Activated T-cell treated with anti-CD3 and anti-CD28 coated beads for 1 hour (primary cell): ENCODE results near the gene PTPRU.

Experiments
- DNase-seq: peaks from one replicate; pipeline ENCODE4 v3.0.0-alpha.2; 2020; ENCODE audit warnings: low read depth

The PTPRU gene

DNA sequence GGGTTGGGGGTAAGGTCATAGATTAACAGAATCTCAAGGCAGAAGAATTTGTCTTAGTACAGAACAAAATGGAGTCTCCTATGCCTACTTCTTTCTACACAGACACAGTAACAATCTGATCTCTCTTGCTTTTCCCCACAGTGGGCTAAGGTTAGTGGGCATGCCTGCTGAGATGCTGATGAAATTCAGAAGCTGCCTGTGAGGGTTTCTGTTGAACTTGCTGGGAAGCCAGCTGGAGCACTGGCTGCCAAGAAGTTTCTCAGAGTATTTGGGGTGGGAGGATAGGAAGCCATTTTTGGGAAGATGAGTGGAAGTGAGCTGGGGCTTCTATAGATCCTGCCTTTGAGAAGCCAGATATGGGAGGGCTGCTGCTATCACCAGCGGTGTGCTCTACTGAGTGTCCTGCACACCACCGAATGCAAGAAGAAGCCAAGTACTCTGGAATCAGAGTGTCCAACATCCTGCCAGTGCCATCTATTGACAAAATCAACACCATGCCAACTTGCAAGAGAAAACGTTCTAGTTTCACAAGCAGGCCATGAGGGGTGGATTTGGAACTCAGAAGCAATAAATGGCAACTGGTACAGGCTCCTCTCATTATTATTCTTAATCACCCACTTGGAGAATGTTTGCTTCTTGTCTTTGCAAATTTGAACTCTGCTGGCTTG lies 102.7 kb downstream of the PTPRU start:
- DNase-seq = no peak

DNA sequence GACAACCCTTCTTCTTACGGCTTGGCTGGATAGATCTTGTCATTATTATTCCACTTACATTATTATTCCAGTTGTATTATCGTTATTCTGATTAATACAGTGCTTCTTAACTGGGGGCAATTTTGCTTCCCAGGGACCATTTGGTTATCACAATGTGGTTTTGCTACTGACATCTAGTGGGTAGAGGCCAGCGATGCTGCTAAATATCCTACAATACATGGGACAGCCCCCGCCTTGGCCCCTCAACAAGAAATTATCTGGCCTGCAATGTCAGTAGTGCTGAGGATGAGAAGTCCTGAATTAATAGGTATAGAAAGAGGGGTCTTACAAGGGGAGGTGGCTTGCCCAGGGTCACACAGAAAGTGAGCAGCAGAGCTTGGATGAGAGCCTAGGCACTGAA lies 105.6 kb downstream of the PTPRU start:
- no peak for DNase-seq

DNA sequence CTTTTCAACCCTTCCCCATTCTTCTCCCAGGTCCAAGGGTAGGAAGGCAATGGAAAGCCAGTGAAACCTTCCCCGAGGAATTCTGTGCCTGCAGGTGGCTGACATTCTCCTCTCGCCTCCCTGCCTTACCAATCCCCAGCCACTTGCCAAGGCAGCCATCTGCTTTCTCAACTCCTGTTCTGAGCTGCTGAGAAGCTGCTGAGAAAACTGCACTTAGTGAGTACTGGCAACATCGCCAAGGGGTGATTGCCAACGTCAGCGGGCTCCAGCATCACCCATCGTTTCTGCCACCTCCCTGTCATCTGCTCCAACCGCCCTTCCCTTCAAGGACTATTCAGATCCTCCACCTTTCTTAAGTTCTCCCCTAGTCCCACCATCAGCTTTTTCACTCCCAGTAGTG lies 106.0 kb downstream of the PTPRU start:
- no peak for DNase-seq

DNA sequence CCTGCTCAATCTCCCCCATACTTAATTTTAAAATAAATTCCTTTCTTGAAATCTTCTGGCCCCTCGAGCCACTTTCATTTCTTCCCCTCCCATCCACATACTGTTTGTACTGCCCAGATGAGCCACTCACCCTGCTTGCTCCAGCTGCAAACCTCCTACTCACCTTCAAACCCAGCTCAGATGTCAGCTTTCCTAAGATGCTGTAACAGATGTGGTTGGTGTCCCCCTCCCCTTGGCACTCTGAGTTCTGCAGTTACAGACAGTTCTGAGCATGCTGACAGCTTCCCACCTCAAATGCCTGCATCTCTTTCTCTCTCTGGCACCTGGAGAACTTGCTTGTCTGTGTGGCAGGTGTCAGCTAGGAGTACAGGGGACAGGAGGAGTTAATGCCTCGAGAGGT lies 106.7 kb downstream of the PTPRU start:
- no peak for DNase-seq

DNA sequence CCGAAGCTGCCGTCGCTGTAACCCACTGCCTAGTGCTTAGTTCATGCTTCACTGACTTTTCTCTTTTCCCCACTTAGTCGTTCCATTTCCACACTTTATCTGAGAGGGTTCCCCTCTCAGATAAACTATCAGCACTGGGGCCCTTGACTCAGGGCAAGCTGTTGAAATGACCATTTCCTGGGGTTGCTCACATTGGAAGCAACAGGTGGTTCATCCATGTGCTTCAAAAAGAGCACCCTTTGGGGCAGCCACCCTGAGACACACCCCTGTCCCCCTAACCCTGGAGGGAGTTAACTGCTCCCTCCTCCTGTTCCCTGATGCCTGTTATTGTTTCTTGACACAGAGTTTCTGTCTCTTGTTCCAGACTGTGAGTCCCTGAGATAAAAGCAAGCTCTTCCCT lies 107.2 kb downstream of the PTPRU start:
- DNase-seq = no peak

DNA sequence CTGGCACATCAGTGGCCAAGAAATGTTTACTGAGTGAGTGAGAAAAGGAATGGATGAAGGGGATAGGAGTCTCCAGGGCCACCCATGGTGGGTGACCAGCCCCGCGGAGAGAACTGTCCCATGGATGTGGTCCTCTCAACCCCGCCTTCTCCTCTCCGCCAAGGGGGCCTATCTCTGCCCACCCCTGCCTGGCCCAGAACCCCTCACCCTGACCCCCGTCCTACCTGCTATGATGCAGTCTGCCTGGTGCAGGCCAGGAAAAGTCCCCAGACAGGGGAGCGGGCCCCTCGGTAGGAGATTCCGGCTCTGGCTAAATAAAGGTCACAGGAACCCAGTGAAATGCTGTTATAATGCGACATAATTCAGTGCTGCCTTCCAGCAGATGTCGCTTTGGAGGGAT lies 107.6 kb downstream of the PTPRU start:
- DNase-seq = no peak

DNA sequence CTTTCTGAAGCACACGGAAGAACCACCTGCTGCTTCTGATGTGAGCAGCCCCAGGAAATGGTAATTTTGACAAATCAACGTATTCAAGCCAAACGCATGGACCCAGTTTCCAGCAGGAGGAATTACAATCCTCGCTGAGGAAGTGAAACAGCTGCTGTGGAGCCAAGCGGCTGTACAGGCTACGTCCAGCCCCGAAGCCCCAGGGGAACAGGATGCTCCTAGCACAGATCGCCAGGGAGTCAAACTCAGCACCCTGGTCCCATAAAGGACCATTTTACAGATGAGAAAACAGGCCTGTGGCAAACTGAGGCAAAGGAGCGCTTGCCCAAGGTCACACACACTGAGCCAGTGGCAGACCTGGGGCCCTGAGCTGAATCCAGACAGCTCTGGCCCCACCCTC lies 108.0 kb downstream of the PTPRU start:
- no peak for DNase-seq

DNA sequence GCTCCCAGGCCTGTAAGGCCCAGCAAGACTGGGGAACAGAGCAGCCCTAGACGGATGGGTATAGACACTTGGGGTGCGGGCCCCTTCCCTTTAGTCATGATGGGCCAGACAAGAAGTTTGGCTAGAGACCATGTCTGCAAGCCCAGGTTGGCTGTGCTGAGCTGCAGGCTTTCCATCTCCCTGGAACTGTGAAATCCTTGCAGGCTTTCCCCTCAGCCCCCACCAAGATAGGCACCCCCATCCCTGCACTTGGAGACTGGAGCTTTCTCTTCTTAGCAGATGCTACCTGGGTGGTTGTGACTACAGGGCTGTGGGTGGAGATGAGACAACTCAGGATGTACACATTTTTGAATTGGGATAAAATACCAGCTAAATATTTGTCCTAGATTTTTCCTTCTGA lies 110.3 kb downstream of the PTPRU start:
- no peak for DNase-seq

DNA sequence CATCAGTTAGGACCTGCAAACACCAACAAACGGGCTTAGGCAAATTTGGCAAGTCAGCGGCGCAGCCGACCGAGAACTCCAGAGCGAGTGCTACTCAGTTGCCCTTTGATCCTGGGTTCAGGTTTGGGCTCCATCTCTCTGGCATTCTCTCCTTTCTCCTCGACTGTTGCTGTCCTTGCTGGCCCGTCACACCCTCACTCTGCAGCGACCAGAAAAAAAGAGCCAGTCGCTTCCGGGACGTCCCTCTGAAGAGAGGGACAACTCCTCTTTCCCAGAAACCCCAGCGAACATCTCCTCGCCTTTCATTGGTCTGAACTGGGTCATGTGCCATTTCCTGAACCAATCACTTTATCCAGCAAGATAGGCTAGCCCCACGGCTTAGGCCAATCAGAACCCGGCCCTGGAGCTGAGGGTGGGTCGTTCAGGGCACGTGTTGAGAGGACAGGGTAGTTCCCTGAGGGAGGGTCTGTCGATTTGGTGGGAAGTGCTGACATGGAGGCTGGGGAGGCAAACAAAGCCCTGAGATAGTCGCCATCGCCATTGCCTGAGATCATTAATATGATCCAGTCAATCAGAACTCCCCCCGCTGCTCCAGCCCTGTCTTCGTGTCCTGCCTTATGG lies 113.7 kb downstream of the PTPRU start:
- DNase-seq = no peak

DNA sequence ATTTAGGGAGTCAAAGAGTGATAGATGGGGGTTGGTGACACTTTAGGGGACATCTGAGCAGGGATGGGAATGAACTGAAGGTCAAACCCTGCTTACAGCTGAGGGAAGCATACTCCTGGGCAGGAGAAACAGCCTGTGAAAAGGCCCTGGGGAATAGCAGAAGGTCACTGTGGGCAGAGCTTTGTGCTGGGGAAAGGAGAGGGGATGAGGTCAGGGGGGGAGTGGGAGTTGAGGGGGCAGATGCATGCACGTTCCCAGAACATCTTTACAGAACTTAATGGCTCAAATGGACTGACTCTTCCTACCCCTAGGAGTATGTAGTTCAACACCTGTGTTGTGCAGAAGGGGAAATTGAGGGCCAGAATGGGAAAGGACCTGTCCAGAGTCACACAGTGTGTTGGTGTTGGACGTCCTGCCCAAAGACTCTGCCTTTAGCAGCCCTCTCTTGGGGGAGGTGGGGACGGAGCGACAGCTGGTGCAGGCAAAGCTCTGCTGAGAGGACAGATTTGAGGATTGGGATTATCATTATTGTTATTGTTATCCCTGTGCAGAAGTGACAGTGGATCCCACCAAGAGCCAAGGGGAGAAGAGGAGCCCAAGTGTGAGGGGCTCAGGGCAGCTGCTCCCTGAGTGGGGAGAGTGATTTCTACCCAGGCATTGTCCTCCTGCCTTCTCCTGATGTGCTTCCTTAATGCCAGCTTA lies 116.5 kb downstream of the PTPRU start:
- DNase-seq = no peak

DNA sequence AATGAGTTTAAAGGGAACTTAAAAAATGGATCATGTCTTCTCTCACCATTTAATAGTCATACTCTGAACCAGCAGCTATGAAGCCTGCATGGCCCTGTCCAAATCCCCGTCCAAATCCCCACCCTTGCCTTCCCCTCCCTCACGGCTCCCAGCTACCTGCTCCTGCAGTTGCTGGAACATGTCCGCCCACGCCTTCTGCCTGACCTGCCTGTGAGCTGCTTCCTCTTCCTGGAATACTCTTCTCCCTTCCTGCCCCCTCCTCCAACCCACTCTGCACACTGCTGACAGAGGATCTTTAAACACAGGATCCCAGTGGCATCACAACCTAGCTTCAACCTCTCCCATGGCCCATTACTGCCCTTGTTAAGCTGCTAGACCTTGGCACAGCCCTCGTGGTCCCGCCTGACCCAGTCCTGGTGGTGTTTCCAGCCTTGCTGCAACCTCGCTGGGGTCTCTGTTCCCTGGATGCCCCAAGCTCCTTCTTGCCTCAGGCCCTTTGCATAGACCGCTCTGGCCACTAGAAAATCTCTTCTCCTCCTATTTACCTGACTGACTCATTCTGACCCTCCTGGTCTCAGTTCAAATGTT lies 118.3 kb downstream of the PTPRU start:
- no peak for DNase-seq

DNA sequence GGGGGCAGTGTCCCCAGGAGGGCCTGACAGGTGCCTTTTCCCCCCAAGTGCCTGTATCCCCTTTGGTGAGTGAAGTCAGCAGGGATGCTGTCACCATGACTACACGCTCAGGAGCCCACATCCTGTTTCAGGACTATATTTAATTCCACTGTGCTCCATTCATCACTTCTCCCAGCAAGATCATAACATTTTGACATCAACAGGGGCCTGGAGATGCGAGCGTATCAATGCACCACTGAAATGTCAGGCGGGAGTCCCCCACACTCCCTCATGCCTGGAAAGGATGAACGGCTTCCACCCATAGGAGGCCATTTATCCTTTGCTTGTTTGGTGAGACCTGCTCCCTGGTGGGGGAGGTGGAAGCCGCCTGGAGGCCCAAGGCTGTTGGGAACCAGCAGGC lies 119.1 kb downstream of the PTPRU start:
- no peak for DNase-seq

DNA sequence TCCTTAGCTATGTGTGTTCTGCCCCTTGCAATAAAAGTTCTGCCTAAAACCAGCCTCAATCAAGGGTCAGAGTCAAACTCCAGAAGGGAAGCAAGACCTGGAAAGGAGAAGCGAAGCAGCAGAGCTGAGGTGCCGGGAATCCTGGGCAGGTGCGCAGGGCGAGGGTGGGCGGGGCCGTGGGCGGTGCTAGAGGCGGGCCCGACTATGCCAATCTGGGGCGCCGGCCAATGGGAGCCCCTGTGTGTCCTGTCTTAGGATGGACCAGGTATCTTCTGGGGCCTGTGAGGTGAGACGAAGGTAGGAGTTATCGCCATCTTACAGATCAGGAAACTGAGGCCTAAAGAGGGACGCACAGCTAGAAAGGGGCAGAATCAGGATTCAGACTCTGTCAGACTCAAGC lies 120.3 kb downstream of the PTPRU start:
- DNase-seq = no peak

DNA sequence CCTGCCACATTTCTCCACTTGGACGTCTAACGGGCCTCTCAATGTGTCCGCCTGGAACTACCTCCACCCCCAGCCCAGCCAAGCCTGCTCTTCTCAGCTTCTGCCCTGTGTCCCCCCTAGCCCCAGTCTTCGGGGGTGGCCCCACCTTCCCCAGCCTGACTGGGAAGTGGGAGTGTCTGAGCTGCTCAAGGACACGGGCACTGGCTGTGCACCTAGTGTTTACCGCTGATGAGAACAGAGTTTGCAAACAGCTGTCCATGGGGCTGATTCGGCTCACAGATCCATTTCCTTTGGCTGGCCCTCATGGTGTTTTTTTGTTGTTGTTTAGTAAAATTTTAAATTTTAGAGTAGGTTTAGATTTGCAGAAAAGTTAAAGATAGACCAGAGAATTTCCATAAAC lies 121.1 kb downstream of the PTPRU start:
- DNase-seq = no peak

DNA sequence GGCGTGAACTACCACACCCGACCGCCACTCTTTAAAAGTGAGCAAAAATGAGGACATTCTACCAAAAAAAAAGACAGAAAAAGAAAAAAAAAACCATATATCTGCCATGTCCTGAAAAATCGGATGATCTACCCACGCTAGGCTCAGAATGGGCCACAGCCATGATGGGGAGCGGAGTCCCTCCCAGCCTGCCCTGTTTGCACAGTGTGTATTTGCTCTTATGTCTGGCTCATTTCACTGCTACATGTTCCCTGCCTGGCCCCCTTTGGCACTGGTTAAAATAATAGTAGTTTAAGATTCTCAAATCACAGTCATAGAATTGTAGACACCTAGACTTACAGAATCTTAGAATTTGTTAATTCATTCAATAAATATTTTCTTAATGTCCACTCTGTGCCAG lies 121.9 kb downstream of the PTPRU start:
- no peak for DNase-seq

DNA sequence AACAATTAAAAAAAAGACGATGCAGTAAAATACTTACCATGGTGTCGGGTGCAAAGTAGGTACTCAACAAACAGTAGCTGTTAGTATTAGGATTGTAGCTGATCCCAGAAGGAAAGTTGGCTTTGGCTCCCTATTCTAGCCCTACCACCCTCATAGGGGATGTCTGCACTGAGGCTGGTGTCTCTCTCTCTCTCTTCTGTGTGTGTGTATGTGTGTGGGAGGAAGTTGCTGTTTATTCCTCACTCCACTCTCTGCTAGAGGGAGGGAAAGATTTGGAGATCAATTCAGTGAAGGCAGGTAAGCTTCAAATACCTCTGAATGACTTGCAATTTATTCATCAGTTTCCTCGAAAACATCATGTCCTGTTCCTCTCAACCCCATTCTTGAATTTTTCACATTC lies 124.4 kb downstream of the PTPRU start:
- no peak for DNase-seq

DNA sequence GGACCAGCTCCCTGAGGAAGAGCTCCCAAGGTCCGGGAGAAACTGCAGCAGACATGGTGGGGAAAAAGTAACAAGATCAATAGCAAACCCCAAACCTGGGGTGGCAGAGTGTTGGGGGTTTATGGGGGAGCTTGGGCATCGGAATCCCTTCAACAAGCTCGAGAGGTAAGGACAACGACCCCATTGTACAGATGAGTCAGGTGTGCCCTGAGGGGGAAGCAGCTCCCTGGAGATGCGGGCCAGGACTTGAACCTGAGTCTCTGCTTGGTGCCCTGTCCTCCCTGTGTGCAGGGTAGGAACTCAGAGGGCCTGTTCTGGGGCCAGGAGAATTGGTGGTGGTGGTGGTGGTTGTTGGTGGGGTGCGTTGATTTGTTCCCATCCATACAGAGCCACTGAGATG lies 125.4 kb downstream of the PTPRU start:
- DNase-seq = no peak

DNA sequence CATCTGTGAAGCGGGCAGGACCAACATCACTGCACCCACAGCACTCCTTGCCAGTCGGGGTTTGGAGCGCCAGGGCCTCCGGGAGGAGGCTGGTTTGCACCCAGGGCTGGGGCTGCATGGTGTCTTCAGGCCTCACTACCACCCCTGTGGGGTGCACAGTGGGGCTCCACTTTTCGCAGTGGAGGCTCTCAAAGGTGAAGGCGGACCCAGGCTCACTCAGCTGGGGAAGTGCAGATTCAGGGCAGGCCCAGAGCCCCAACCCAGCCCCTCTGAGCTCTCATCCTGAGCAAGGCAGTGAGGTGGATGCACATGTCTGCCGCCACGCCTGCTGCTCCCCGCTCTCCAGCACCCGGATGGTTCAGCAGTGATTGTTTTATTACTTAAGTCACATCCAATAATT lies 125.8 kb downstream of the PTPRU start:
- no peak for DNase-seq

DNA sequence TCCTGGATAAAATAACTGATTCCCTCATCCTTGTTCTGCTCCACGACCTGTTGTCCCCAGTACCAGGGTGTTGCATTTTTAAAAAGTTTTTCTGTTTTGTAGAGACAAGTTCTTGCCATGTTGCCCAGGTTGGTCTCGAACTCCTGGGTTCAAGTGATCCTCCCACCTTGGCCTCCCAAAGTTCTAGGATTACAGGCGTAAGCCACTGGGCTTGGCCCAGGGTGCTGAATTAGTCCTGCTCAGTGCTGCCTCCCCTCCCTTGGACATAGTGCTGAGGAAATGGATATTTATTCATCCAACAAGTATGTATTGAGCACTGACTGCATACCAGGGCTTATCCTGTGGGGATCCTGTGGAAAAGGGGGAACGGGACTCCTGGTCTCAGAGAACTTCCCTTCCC lies 126.4 kb downstream of the PTPRU start:
- no peak for DNase-seq

DNA sequence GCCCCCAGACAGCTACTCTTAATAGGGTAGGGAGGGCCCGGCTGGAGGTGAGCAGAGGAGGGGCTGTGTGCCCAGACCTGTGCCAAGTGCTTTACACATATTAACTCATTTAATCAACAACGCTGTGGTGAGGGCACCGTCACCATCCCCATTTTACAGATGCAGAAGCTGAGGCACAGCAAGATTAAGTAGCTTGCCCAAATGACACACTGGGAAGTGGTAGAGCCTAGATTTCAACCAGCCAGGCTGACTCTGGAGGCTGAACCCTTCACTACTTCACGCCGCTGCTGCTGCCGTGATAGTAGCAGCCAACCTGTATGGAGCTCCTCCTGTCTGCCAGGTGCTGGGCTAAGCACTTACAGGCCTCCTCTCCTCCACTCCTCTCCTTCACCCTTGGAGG lies 127.2 kb downstream of the PTPRU start:
- DNase-seq = no peak

DNA sequence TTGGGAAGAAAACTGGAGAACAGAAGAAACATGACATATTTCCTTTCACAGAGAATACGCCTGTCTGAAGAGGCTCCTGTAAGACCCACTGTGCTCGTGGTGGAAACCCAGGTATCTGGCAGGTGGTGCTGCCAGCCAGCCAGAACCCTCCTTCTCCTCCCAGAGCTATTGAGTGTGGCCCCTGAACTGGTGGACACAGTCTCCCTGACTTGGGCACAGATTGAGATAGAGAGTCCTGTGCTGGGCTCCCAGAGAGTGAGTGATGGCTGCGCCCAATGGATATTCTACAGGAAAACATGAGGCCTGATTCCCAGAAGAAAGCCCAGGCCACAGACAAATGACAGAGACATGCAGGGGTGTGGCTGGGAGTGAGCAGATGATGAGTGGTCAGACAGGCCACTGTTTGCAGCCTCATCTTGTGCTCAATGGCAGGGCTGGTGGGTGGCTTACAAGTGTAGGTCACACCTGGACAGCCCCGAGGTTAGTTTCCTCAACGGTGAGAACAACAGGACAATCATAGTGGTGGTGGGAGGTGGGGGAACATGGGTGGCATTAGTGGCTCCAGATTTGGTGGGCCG lies 127.9 kb downstream of the PTPRU start:
- no peak for DNase-seq

DNA sequence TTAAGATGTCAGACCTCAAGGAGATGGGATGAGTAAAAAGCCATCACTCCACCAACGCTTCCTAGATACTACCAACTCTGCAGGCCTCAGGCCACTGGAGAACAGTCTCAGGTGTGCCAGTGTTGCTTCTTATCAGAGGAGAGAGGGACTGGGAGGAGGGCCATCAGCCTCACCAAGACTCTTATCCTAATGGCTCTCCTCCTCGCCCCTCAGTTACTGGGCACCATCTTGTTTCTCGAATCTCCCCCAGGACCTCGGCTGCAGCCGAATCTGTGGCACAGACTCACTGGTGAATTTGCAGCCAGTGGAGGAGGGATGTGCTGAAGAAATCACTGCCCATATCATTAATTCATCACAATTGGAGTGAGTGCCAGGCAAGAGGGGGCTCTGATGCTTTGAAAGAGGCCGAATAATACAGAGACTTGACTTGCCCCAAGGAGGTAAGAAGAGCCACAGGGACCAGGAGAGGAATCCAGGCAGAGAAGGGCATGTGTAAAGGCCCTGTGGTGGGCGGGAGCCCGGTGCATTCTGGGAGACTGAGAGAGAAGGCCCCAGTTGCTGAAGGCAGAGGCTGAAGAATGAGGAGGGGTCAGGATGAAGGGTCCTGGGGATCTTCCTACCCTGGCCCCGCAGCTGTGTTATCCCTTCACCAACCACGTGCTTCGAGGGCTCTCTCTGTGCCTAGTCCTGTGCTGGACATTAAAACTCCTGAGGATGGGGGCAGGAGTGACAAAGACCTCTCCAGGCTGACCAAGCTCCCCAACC lies 129.8 kb downstream of the PTPRU start:
- no peak for DNase-seq
